Activated T-cell treated with anti-CD3 and anti-CD28 coated beads, Interleukin-2, amount 50 U/mL, for 72 hours (primary cell): Measurements from ENCODE around the gene BTG3. TPM values are rescaled to one million over a fixed set of nuclear protein-coding genes. Genes with fewer than 3 reads are reported as not detected.

ENCODE experiments used
- ATAC-seq, 2 donors: fragments of 150-1000 bp; cut with Tn5 transposase; replicated peaks in 1 of 2; 2 replicates each; pipeline ENCODE4 v1.10.0; 2021; ENCODE audit warnings: moderate library complexity in 2 of 2, mild to moderate bottlenecking in 1 of 2
- DNase-seq, 2 donors: peaks; one replicate each; pipeline ENCODE4 v3.0.0; 2021 to 2022; ENCODE audit warnings: mixed read lengths in 1 of 2
- H3K27ac Mint-ChIP-seq: one replicate; pipeline ENCODE4 v1.8.0; 2022; ENCODE audit warnings: mild to moderate bottlenecking, moderate library complexity, mixed read lengths
- H3K27me3 Mint-ChIP-seq: one replicate; pipeline ENCODE4 v1.8.0; 2022; ENCODE audit warnings: low read depth, mixed read lengths
- H3K36me3 Mint-ChIP-seq, 2 donors: one replicate each; pipeline ENCODE4 v1.8.0; 2022; ENCODE audit warnings: mixed read lengths in 2 of 2, mild to moderate bottlenecking in 1 of 2; ENCODE audit not compliant: insufficient read depth in 2 of 2
- H3K4me1 Mint-ChIP-seq: one replicate; pipeline ENCODE4 v1.8.0; 2022; ENCODE audit warnings: low read depth, mixed read lengths
- H3K4me3 Mint-ChIP-seq, 2 donors: one replicate each; pipeline ENCODE4 v1.8.0; 2022; ENCODE audit warnings: mild to moderate bottlenecking in 2 of 2, mixed read lengths in 2 of 2, moderate library complexity in 2 of 2
- H3K9me3 Mint-ChIP-seq, 2 donors: one replicate each; pipeline ENCODE4 v1.8.0; 2022; ENCODE audit warnings: mixed read lengths in 2 of 2
- total RNA-seq, 2 donors: library from RNA; stranded (reverse); gene quantifications; one replicate each; pipeline ENCODE4 v1.2.3, GENCODE V29; 2022

Gene BTG3
- total RNA-seq, 2 donors from 2014 or later, result 33.8 to 35.0 TPM

- Mint-ChIP-seq H3K27me3 (no peaks in the 10 kb centered on the region), H3K27ac (peak overlapping the region; percentile 96), H3K4me1 (peaks cover 40% of the 10 kb centered on the region), H3K36me3 (peaks cover 4 to 22% of the 10 kb centered on the region in 2 donors), H3K9me3 (no peaks in the 10 kb centered on the region), H3K4me3 (peak overlapping the region; percentile 91 to 96)
- DNase-seq (peak in 1 of 2 donors; percentile 40), ATAC-seq (peak in 1 of 2 donors; percentile 26)
These were observed 607 bp downstream of the BTG3 start for GRCh38 chr21:17612023-17612564.

- Mint-ChIP-seq H3K27ac (peak overlapping the region; percentile 96), H3K27me3 (no peaks in the 10 kb centered on the region), H3K36me3 (peaks cover 4 to 26% of the 10 kb centered on the region in 2 donors), H3K4me1 (peaks cover 42% of the 10 kb centered on the region), H3K9me3 (no peaks in the 10 kb centered on the region), H3K4me3 (peak overlapping the region; percentile 91 to 96)
- ATAC-seq (peak; percentile 65 to 69), DNase-seq (peak; percentile 84)
These were observed 1.2 kb downstream of the BTG3 start for GRCh38 chr21:17611414-17612022.

- Mint-ChIP-seq H3K4me1 (peaks cover 42% of the 10 kb centered on the region), H3K36me3 (peaks cover 4 to 26% of the 10 kb centered on the region in 2 donors), H3K4me3 (peak overlapping the region; percentile 91 to 96), H3K9me3 (no peaks in the 10 kb centered on the region), H3K27me3 (no peaks in the 10 kb centered on the region), H3K27ac (peak overlapping the region; percentile 96)
- ATAC-seq (no peak), DNase-seq (peak in 1 of 2 donors; percentile 2)
These were observed 1.8 kb downstream of the BTG3 start for GRCh38 chr21:17610911-17611310.

- peaks cover 4 to 26% of the 10 kb centered on the region in 2 donors for H3K36me3 Mint-ChIP-seq
- ATAC-seq, result no peak
- H3K4me1 Mint-ChIP-seq, result peaks cover 42% of the 10 kb centered on the region
- no peaks in the 10 kb centered on the region for H3K9me3 Mint-ChIP-seq
- no peaks in the 10 kb centered on the region for H3K27me3 Mint-ChIP-seq
- H3K4me3 Mint-ChIP-seq, result peak overlapping the region; percentile 38 to 71
- peak overlapping the region; percentile 12 for H3K27ac Mint-ChIP-seq
- DNase-seq, result no peak
These were observed 3.0 kb downstream of the BTG3 start for GRCh38 chr21:17609681-17610080.

- Mint-ChIP-seq H3K9me3 (no peaks in the 10 kb centered on the region), H3K4me1 (peaks cover 51% of the 10 kb centered on the region), H3K4me3 (no peak overlapping the region), H3K27ac (no peak overlapping the region), H3K27me3 (no peaks in the 10 kb centered on the region), H3K36me3 (peaks cover 6 to 39% of the 10 kb centered on the region in 2 donors)
- DNase-seq, result no peak
- ATAC-seq, result no peak
These were observed 5.0 kb downstream of the BTG3 start for GRCh38 chr21:17607684-17608083.

GRCh38 chr21:17602874-17603273 lies 9.8 kb downstream of the BTG3 start:
- no peaks in the 10 kb centered on the region for H3K9me3 Mint-ChIP-seq
- no peak for ATAC-seq
- H3K27me3 Mint-ChIP-seq, result no peaks in the 10 kb centered on the region
- DNase-seq, result no peak
- H3K36me3 Mint-ChIP-seq, result peaks cover 5 to 32% of the 10 kb centered on the region in 2 donors
- H3K4me1 Mint-ChIP-seq, result peaks cover 26% of the 10 kb centered on the region
- no peak overlapping the region for H3K27ac Mint-ChIP-seq
- H3K4me3 Mint-ChIP-seq, result no peak overlapping the region

GRCh38 chr21:17598437-17598836 lies 14.3 kb downstream of the BTG3 start:
- ATAC-seq, result no peak

GRCh38 chr21:17597680-17598079 lies 15.0 kb downstream of the BTG3 start:
- H3K9me3 Mint-ChIP-seq, result no peaks in the 10 kb centered on the region
- H3K36me3 Mint-ChIP-seq, result peaks cover 10 to 24% of the 10 kb centered on the region in 2 donors
- H3K27me3 Mint-ChIP-seq, result no peaks in the 10 kb centered on the region
- DNase-seq, result no peak
- no peak overlapping the region for H3K4me3 Mint-ChIP-seq
- peaks cover 7% of the 10 kb centered on the region for H3K4me1 Mint-ChIP-seq
- no peak overlapping the region for H3K27ac Mint-ChIP-seq
- ATAC-seq, result no peak

More at GRCh38 chr21:17598437-17598836, 14.3 kb downstream of the BTG3 start:
- no peak overlapping the region for H3K4me3 Mint-ChIP-seq
- no peaks in the 10 kb centered on the region for H3K27me3 Mint-ChIP-seq
- no peaks in the 10 kb centered on the region for H3K9me3 Mint-ChIP-seq
- peaks cover 14% of the 10 kb centered on the region for H3K4me1 Mint-ChIP-seq
- H3K27ac Mint-ChIP-seq, result peak overlapping the region; percentile 65
- H3K36me3 Mint-ChIP-seq, result peaks cover 10 to 28% of the 10 kb centered on the region in 2 donors
- DNase-seq, result no peak

GRCh38 chr21:17590430-17590829 lies 22.3 kb downstream of the BTG3 start:
- no peak for DNase-seq
- H3K4me1 Mint-ChIP-seq, result no peaks in the 10 kb centered on the region
- no peak for ATAC-seq
- no peaks in the 10 kb centered on the region for H3K27me3 Mint-ChIP-seq
- H3K36me3 Mint-ChIP-seq, result peaks cover 8 to 9% of the 10 kb centered on the region in 2 donors
- H3K9me3 Mint-ChIP-seq, result no peaks in the 10 kb centered on the region
- H3K4me3 Mint-ChIP-seq, result no peak overlapping the region
- H3K27ac Mint-ChIP-seq, result no peak overlapping the region

GRCh38 chr21:17585875-17586450 lies 26.7 kb downstream of the BTG3 start:
- ATAC-seq, result peak in 1 of 2 donors; percentile 37
- no peaks in the 10 kb centered on the region for H3K27me3 Mint-ChIP-seq

GRCh38 chr21:17583898-17584297 lies 28.8 kb downstream of the BTG3 start:
- Mint-ChIP-seq H3K4me3 (no peak overlapping the region), H3K27me3 (no peaks in the 10 kb centered on the region), H3K36me3 (no peaks in the 10 kb centered on the region), H3K4me1 (no peaks in the 10 kb centered on the region), H3K9me3 (no peaks in the 10 kb centered on the region), H3K27ac (no peak overlapping the region)
- DNase-seq (no peak), ATAC-seq (no peak)

More at GRCh38 chr21:17585875-17586450, 26.7 kb downstream of the BTG3 start:
- Mint-ChIP-seq H3K36me3 (no peaks in the 10 kb centered on the region), H3K27ac (no peak overlapping the region), H3K4me3 (no peak overlapping the region), H3K4me1 (no peaks in the 10 kb centered on the region), H3K9me3 (no peaks in the 10 kb centered on the region)
- DNase-seq, result peak in 1 of 2 donors; percentile 4

GRCh38 chr21:17580319-17580718 lies 32.4 kb downstream of the BTG3 start:
- ATAC-seq, result no peak
- H3K27me3 Mint-ChIP-seq, result no peaks in the 10 kb centered on the region
- no peaks in the 10 kb centered on the region for H3K36me3 Mint-ChIP-seq
- no peak overlapping the region for H3K27ac Mint-ChIP-seq
- H3K4me3 Mint-ChIP-seq, result no peak overlapping the region
- DNase-seq, result no peak
- H3K9me3 Mint-ChIP-seq, result no peaks in the 10 kb centered on the region
- H3K4me1 Mint-ChIP-seq, result no peaks in the 10 kb centered on the region

GRCh38 chr21:17578876-17579275 lies 33.8 kb downstream of the BTG3 start:
- H3K27me3 Mint-ChIP-seq, result peaks cover 7% of the 10 kb centered on the region
- no peaks in the 10 kb centered on the region for H3K4me1 Mint-ChIP-seq
- no peak overlapping the region for H3K4me3 Mint-ChIP-seq
- DNase-seq, result no peak
- no peak for ATAC-seq
- no peak overlapping the region for H3K27ac Mint-ChIP-seq
- H3K9me3 Mint-ChIP-seq, result no peaks in the 10 kb centered on the region
- no peaks in the 10 kb centered on the region for H3K36me3 Mint-ChIP-seq
